ENCODE measurements around the gene PSMD5. TPM values are rescaled to one million over a fixed set of nuclear protein-coding genes. Genes with fewer than 3 reads are reported as not detected.

The PSMD5 gene
- total and polyA plus RNA-seq, 2 of the 4 experiments (the other 2 are of a cell fraction) = 25.6 to 26.1 TPM

DNA sequence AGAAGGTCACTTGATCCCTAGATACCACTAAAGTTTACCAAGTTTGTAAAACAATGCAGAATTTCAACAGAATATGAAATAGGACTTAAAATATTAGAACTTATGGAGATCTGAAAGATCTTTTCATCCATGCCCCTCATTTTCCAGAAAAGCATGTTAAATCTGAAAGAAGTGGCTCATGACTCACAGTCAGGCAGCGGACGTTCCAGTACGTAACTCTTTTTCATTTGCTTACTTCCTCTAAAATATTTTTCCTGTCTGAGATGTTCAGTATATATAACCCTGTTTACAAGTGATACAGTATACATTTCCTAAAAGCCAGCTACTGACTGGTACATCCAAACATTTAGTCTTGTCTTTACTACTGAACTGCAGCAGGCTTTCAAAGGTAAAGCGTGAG is 71.8 kb downstream of the PSMD5 start:
- Histone ChIP-seq H3K23ac (ENCODE audit: low read depth, low read length) (no peak overlapping the region), H2BK20ac (ENCODE audit: low read depth, low read length) (no peak overlapping the region), H3K14ac (replicated peaks; ENCODE audit: low read depth, low read length) (no peak overlapping the region), H4K20me1 (ENCODE audit: insufficient read depth, low read length) (no peaks in the 10 kb centered on the region), H3K27me3 (ENCODE audit: control insufficient read depth, insufficient read depth, low read length) (no peaks in the 10 kb centered on the region), H3K4ac (ENCODE audit: low read depth, low read length) (no peak overlapping the region), H3K4me3 (ENCODE audit: insufficient read depth, low read depth, low read length) (no peak overlapping the region), H2BK5ac (ENCODE audit: low read depth, low read length, poor library complexity, severe bottlenecking) (no peak overlapping the region), H2AK5ac (ENCODE audit: low read depth, low read length) (no peak overlapping the region), H3K4me2 (ENCODE audit: low read depth, low read length) (no peak overlapping the region), H3K9me1 (ENCODE audit: insufficient read depth, low read length) (peaks cover 2% of the 10 kb centered on the region; the same call in 1 of the 2 replicates), H3K27ac (ENCODE audit: insufficient read depth, low read length) (no peak overlapping the region), H3K79me1 (ENCODE audit: low read depth in 1 of 2, low read length in 2 of 2) (peaks cover 18 to 25% of the 10 kb centered on the region in 2 experiments), H3K4me1 (ENCODE audit: control insufficient read depth, insufficient read depth, low read length) (no peaks in the 10 kb centered on the region), H4K5ac (ENCODE audit: low read depth, low read length) (no peak overlapping the region), H4K91ac (ENCODE audit: insufficient read depth, low read depth, low read length) (no peak overlapping the region), H2AK9ac (replicated peaks; ENCODE audit: low read depth, low read length, poor library complexity) (no peak overlapping the region), H3K9ac (ENCODE audit: low read depth, low read length) (no peak overlapping the region), H2BK15ac (ENCODE audit: low read depth, low read length) (no peak overlapping the region), H3K9me3 (ENCODE audit: control insufficient read depth, insufficient read depth, low read length) (no peaks in the 10 kb centered on the region), H2BK120ac (ENCODE audit: low read depth, low read length) (no peak overlapping the region), H3K18ac (ENCODE audit: low read depth, low read length) (no peak overlapping the region), H4K8ac (ENCODE audit: low read depth in 2 of 2, low read length in 2 of 2) (no peak overlapping the region), H2AFZ (replicated peaks; ENCODE audit: low read length, poor library complexity) (no peak overlapping the region), H3K36me3 (ENCODE audit: control insufficient read depth, insufficient read depth, low read length) (peaks cover 23% of the 10 kb centered on the region), H3K56ac (ENCODE audit: extremely low read depth, insufficient read depth, low read length) (no peak overlapping the region)
- dilution Hi-C loops (cut with HindIII; ENCODE audit: low sequenced_read_pairs, unreplicated experiment) (no loop called here), in situ Hi-C loops (cut with MboI; ENCODE audit: low sequenced_read_pairs) (loop anchor here (25.0 kb wide), 1 partner anchor 616 kb away; no protein-coding TSS in a partner anchor), intact Hi-C loops (cut with micrococcal nuclease) (no loop called here)
- POLR2A ChIA-PET (ENCODE audit: unreplicated experiment) = no interaction called here
- DNase-seq = no peak
- ATAC-seq (ENCODE audit: low read depth) = no peak
- BruUV-seq (replicated peaks) = no TSS peak
- TF ChIP-seq FOS (IDR thresholded peaks at IDR 0.05; ENCODE audit: low read depth, low read length) (no peak), NFE2L2 (IDR thresholded peaks at IDR 0.05; ENCODE audit: low read depth, low read length) (no peak), POLR2A (IDR thresholded peaks at IDR 0.05; ENCODE audit: low read depth, low read length) (no peak), RCOR1 (IDR thresholded peaks at IDR 0.05; ENCODE audit: insufficient replicate concordance, low read length) (no peak), SMC3 (IDR thresholded peaks at IDR 0.05; ENCODE audit: low read depth, low read length) (no peak), BHLHE40 (IDR thresholded peaks at IDR 0.05; ENCODE audit: low read depth, low read length) (no peak), MAFK (IDR thresholded peaks at IDR 0.05; ENCODE audit: low read depth, low read length) (no peak), MXI1 (IDR thresholded peaks at IDR 0.05; ENCODE audit: borderline replicate concordance, low read depth, low read length) (no peak), CHD1 (IDR thresholded peaks at IDR 0.05; ENCODE audit: low read depth, low read length) (no peak)
- TF ChIP-seq, protein P1, sequence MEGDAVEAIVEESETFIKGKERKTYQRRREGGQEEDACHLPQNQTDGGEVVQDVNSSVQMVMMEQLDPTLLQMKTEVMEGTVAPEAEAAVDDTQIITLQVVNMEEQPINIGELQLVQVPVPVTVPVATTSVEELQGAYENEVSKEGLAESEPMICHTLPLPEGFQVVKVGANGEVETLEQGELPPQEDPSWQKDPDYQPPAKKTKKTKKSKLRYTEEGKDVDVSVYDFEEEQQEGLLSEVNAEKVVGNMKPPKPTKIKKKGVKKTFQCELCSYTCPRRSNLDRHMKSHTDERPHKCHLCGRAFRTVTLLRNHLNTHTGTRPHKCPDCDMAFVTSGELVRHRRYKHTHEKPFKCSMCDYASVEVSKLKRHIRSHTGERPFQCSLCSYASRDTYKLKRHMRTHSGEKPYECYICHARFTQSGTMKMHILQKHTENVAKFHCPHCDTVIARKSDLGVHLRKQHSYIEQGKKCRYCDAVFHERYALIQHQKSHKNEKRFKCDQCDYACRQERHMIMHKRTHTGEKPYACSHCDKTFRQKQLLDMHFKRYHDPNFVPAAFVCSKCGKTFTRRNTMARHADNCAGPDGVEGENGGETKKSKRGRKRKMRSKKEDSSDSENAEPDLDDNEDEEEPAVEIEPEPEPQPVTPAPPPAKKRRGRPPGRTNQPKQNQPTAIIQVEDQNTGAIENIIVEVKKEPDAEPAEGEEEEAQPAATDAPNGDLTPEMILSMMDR (conservative IDR thresholded peaks at IDR 0.05; ENCODE audit: low read depth, low read length) = no peak
- TF ChIP-seq, protein P2, sequence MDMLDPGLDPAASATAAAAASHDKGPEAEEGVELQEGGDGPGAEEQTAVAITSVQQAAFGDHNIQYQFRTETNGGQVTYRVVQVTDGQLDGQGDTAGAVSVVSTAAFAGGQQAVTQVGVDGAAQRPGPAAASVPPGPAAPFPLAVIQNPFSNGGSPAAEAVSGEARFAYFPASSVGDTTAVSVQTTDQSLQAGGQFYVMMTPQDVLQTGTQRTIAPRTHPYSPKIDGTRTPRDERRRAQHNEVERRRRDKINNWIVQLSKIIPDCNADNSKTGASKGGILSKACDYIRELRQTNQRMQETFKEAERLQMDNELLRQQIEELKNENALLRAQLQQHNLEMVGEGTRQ (IDR thresholded peaks at IDR 0.05; ENCODE audit: low read depth, low read length) = no peak
- TF ChIP-seq, protein P3, sequence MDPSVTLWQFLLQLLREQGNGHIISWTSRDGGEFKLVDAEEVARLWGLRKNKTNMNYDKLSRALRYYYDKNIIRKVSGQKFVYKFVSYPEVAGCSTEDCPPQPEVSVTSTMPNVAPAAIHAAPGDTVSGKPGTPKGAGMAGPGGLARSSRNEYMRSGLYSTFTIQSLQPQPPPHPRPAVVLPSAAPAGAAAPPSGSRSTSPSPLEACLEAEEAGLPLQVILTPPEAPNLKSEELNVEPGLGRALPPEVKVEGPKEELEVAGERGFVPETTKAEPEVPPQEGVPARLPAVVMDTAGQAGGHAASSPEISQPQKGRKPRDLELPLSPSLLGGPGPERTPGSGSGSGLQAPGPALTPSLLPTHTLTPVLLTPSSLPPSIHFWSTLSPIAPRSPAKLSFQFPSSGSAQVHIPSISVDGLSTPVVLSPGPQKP (IDR thresholded peaks at IDR 0.05; ENCODE audit: borderline replicate concordance, low read depth, low read length) = no peak
- WGBS, 2 experiments (ENCODE audit: extremely low coverage in 2 of 2, insufficient read length in 1 of 2) = no CpG with 5 or more reads among the region's 4 CpGs
- CTCF ChIA-PET = interaction anchor here (0.5 kb wide), 1 partner anchor 74 kb away, joined by 4 read pairs; no protein-coding TSS in a partner anchor

All from IMR-90 (cell line).